Adipocyte (in vitro differentiated cells): Measurements from ENCODE around the gene NRXN2.

ENCODE experiments used
- DNase-seq: peaks from one replicate; pipeline ENCODE4 v3.0.0-alpha.2; 2015; ENCODE audit warnings: low read depth
- H3K27me3 ChIP-seq: replicated peaks from 2 replicates; pipeline ENCODE4 v1.7.0; 2013; ENCODE audit warnings: mild to moderate bottlenecking, low read length, moderate library complexity; ENCODE audit not compliant: control insufficient read depth, insufficient read depth
- H3K36me3 ChIP-seq: 2 replicates; pipeline ENCODE4 v1.7.0; 2013; ENCODE audit warnings: low read length, mild to moderate bottlenecking, moderate library complexity; ENCODE audit not compliant: control insufficient read depth, insufficient read depth, severe bottlenecking
- H3K4me1 ChIP-seq: 2 replicates; pipeline ENCODE4 v1.7.0; 2013; ENCODE audit warnings: mild to moderate bottlenecking, low read length, moderate library complexity; ENCODE audit not compliant: control insufficient read depth, insufficient read depth
- H3K4me3 ChIP-seq: 2 replicates; pipeline ENCODE4 v1.7.0; 2013; ENCODE audit warnings: mild to moderate bottlenecking, low read length, moderate library complexity
- H3K9ac ChIP-seq: 2 replicates; pipeline ENCODE4 v1.7.0; 2013; ENCODE audit warnings: mild to moderate bottlenecking, low read length, moderate library complexity
- H3K9me3 ChIP-seq: 2 replicates; pipeline ENCODE4 v1.7.0; 2013; ENCODE audit warnings: mild to moderate bottlenecking, low read length, moderate library complexity; ENCODE audit not compliant: control insufficient read depth

NRXN2 gene

DNA sequence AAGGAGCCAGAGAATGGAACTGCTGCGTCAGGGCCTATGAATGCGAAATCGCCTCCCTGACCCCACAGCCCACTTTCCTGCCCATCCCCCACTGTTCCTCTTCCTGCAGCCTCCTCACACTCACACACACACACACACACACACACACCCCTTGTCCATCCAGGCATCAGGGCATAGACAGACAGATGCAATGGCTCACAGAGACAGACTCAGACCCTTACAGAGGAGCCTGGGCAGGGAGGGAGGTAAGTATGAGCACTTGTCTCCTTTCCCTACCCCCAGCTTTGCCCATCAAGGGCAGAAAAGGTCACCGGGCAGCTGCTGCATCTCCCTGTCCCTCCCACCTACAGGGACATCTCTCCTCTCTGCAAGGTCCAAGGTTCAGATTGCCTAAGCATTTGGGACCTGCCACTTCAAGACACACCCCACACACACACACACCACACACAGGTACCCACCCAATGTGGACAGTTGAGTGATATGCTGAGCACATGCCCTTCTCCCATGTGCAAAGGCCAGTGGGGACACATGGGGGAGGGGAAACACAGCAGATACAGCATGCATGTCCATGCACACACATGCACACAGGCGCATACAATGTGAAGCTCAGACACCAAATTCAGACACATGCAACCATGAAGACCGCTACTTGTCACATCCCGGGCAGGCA, 2.0 kb upstream of the NRXN2 start:
- peaks cover 36% of the 10 kb centered on the region for H3K27me3 ChIP-seq
- H3K4me3 ChIP-seq = no peak overlapping the region
- no peaks in the 10 kb centered on the region for H3K4me1 ChIP-seq
- no peak overlapping the region for H3K9ac ChIP-seq
- H3K9me3 ChIP-seq = no peaks in the 10 kb centered on the region
- no peaks in the 10 kb centered on the region for H3K36me3 ChIP-seq
- DNase-seq = no peak

- no peaks in the 10 kb centered on the region for H3K4me1 ChIP-seq
- no peak overlapping the region for H3K9ac ChIP-seq
- H3K4me3 ChIP-seq = no peak overlapping the region
- peaks cover 44% of the 10 kb centered on the region for H3K27me3 ChIP-seq
- no peaks in the 10 kb centered on the region for H3K9me3 ChIP-seq
- DNase-seq = no peak
- no peaks in the 10 kb centered on the region for H3K36me3 ChIP-seq
Observed at GRCh38 chr11:64723907-64724862, 1.2 kb upstream of the NRXN2 start.

GRCh38 chr11:64722141-64723065, 594 bp downstream of the NRXN2 start:
- Histone ChIP-seq H3K9me3 (no peaks in the 10 kb centered on the region), H3K36me3 (no peaks in the 10 kb centered on the region), H3K4me3 (no peak overlapping the region), H3K4me1 (no peaks in the 10 kb centered on the region), H3K9ac (no peak overlapping the region), H3K27me3 (peaks cover 57% of the 10 kb centered on the region)
- no peak for DNase-seq

DNA sequence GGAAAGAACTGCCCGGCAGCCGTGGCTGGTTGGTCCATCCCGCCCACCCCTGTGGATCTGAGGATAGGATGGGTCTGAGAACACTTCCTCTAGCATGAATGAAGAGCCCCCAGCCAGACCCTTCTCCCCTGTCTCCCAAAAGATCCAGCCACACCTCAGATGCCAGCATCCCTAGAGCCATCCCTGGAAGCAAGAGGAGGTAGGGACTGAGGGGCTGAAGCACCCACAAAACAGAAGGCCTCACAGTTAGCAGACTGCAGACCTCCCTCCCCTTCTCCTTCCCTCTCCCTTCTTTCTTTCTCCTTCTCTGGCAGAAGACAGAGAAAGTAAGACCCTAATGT, 1.7 kb downstream of the NRXN2 start:
- DNase-seq = no peak
- H3K9ac ChIP-seq = no peak overlapping the region
- no peaks in the 10 kb centered on the region for H3K36me3 ChIP-seq
- H3K9me3 ChIP-seq = no peaks in the 10 kb centered on the region
- H3K27me3 ChIP-seq = peaks cover 67% of the 10 kb centered on the region
- no peak overlapping the region for H3K4me3 ChIP-seq
- H3K4me1 ChIP-seq = no peaks in the 10 kb centered on the region

DNA sequence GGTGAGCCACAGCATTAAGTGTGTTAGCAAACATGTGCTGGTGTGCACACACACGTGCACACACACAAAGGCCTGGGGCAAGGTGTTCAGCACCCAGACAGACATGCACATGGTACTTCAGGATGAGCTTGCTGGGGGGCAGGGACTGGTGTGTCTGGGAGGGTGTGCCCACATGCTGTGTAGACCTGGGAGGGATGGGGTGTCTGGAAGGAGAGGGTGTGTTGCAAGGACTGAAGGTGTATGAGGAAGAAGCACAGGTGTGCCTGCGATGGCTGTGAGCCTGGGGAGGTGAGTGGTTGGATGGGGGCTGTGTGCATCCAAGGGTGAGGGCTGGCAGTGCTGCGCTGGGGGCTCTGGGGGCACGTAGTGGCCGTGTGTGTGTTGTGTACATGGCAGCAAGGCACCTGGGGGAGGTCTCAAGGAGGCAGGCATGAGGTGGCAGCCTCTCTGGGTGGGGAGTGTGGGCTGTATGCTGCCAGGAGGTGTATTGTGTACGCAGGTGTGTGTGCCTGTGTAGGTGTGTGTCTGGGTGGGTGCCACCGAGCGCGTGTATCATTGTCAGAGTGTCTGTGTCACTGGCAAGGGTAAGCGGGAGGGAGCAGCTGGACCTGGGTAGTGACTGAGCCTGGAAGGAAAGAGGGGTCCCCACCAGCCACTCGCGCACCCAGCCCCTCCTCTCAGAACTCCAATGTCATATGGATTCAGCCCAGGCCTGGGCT, 2.2 kb downstream of the NRXN2 start:
- no peak for DNase-seq
- Histone ChIP-seq H3K4me1 (no peaks in the 10 kb centered on the region), H3K4me3 (no peak overlapping the region), H3K27me3 (peaks cover 68% of the 10 kb centered on the region), H3K36me3 (no peaks in the 10 kb centered on the region), H3K9ac (no peak overlapping the region), H3K9me3 (no peaks in the 10 kb centered on the region)

DNA sequence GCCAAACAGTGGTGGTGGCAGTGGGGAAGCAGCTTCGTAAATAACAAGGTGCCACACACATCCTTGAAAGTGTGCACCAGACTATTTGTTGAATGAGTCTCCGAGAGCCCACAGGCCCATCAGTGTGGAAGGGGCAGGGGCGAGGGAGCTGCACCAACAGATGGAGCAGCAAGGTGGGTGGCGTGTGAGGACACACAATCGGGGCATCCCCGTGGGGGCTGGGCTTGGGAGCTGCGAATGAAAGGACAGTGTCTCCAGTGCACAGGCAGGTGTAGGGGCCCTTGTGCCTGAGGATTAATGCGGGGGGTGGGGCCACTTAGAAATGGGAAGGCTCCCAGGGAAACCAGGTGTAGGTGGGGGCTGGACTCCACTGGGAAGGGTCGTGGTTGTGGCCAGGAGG, 2.8 kb downstream of the NRXN2 start:
- no peak overlapping the region for H3K4me3 ChIP-seq
- H3K9me3 ChIP-seq = no peaks in the 10 kb centered on the region
- H3K27me3 ChIP-seq = peaks cover 71% of the 10 kb centered on the region
- DNase-seq = no peak
- no peaks in the 10 kb centered on the region for H3K36me3 ChIP-seq
- H3K4me1 ChIP-seq = no peaks in the 10 kb centered on the region
- no peak overlapping the region for H3K9ac ChIP-seq

- Histone ChIP-seq H3K9me3 (no peaks in the 10 kb centered on the region), H3K4me3 (no peak overlapping the region), H3K4me1 (no peaks in the 10 kb centered on the region), H3K27me3 (peaks cover 73% of the 10 kb centered on the region), H3K9ac (no peak overlapping the region), H3K36me3 (no peaks in the 10 kb centered on the region)
- DNase-seq = no peak
Observed at GRCh38 chr11:64719406-64719805, 3.6 kb downstream of the NRXN2 start.

DNA sequence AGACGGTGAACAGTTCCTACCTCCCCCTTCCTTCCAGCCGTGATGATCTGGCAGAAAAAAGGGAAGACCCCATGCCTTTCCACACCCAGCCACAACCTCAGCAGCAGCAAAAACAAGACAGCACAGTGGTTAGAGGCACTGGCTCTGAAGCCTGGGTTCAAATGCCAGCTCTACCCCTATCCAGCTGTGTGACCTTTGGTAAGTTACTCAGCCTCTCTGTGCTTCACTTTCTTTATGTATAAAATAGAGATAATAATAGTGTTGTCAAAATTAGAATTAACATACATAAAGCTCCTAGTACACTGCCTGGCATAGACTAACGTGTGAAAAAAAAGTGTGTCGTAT, 4.2 kb downstream of the NRXN2 start:
- no peak overlapping the region for H3K9ac ChIP-seq
- H3K9me3 ChIP-seq = no peaks in the 10 kb centered on the region
- H3K4me1 ChIP-seq = no peaks in the 10 kb centered on the region
- peaks cover 79% of the 10 kb centered on the region for H3K27me3 ChIP-seq
- no peaks in the 10 kb centered on the region for H3K36me3 ChIP-seq
- no peak for DNase-seq
- H3K4me3 ChIP-seq = no peak overlapping the region

GRCh38 chr11:64718084-64718779, 4.8 kb downstream of the NRXN2 start:
- no peak overlapping the region for H3K4me3 ChIP-seq
- no peaks in the 10 kb centered on the region for H3K9me3 ChIP-seq
- peaks cover 80% of the 10 kb centered on the region for H3K27me3 ChIP-seq
- H3K4me1 ChIP-seq = no peaks in the 10 kb centered on the region
- H3K9ac ChIP-seq = no peak overlapping the region
- DNase-seq = no peak
- H3K36me3 ChIP-seq = no peaks in the 10 kb centered on the region

- H3K36me3 ChIP-seq = no peaks in the 10 kb centered on the region
- no peak overlapping the region for H3K4me3 ChIP-seq
- DNase-seq = no peak
- peaks cover 77% of the 10 kb centered on the region for H3K27me3 ChIP-seq
- no peaks in the 10 kb centered on the region for H3K9me3 ChIP-seq
- no peak overlapping the region for H3K9ac ChIP-seq
- no peaks in the 10 kb centered on the region for H3K4me1 ChIP-seq
Observed at GRCh38 chr11:64717268-64717578, 5.8 kb downstream of the NRXN2 start.
